ENCODE results near the gene ACTR1B.

ACTR1B gene

GRCh38 chr2:97660044-97660774 lies 3.6 kb downstream of the ACTR1B start:
- TF ChIP-seq, protein P1, sequence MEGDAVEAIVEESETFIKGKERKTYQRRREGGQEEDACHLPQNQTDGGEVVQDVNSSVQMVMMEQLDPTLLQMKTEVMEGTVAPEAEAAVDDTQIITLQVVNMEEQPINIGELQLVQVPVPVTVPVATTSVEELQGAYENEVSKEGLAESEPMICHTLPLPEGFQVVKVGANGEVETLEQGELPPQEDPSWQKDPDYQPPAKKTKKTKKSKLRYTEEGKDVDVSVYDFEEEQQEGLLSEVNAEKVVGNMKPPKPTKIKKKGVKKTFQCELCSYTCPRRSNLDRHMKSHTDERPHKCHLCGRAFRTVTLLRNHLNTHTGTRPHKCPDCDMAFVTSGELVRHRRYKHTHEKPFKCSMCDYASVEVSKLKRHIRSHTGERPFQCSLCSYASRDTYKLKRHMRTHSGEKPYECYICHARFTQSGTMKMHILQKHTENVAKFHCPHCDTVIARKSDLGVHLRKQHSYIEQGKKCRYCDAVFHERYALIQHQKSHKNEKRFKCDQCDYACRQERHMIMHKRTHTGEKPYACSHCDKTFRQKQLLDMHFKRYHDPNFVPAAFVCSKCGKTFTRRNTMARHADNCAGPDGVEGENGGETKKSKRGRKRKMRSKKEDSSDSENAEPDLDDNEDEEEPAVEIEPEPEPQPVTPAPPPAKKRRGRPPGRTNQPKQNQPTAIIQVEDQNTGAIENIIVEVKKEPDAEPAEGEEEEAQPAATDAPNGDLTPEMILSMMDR (IDR thresholded peaks at IDR 0.05; ENCODE audit: unreplicated experiment in 3 of 3) = no peak
- Mint-ChIP-seq H3K9me3 (peaks cover 4% of the 10 kb centered on the region), H3K27ac (peak overlapping the region in 1 of 3 experiments; percentile 33), H3K4me1 (peaks cover 28% of the 10 kb centered on the region), H3K27me3 (ENCODE audit: low read depth) (no peaks in the 10 kb centered on the region), H3K36me3 (ENCODE audit: low read depth) (peaks cover 36% of the 10 kb centered on the region), H3K4me3 (no peak overlapping the region)

DNA sequence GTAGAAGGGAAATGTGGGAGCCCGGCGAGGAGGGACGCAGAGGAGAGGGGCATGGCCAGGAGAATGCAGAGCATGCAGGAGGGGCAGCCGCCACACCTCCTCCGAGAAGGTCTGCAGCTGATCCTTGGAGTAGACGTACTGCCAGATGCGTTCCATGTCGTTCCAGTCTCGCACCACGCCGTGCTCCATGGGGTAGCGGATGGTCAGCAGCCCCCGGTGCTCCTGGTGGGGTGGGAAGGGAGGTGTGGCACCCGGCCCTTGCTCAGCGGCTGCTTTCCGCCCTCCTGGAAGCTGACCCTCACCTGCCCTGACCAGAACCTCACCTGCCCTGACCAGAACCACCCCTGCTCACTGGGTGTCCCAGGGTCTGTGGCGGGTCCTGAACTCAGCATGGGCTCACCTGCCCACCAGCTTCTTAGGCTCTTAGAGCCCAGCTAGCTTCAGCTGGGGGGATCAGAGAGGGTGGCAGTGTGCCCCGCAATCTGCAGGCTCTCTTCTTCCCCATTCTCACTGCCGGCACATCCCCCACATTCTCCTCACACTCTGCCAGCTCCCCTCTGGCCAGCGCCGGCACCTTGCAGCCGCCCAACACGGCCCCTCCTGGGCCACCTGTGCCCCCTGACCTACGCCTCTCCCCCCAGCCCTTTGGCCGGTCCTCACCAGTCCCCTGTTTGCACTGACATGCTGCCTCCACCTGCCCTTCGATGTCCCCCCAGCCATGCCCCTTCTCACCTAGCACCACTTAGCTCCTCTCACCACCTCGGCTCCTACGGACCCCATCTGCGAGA lies 4.4 kb downstream of the ACTR1B start:
- H3K27ac Mint-ChIP-seq = no peak overlapping the region
- H3K4me1 Mint-ChIP-seq = peaks cover 28% of the 10 kb centered on the region
- H3K36me3 Mint-ChIP-seq (ENCODE audit: low read depth) = peaks cover 44% of the 10 kb centered on the region
- H3K9me3 Mint-ChIP-seq = peaks cover 10% of the 10 kb centered on the region
- TF ChIP-seq, protein P1 (IDR thresholded peaks at IDR 0.05; ENCODE audit: unreplicated experiment in 3 of 3) = no peak
- no peaks in the 10 kb centered on the region for H3K27me3 Mint-ChIP-seq (ENCODE audit: low read depth)
- peak overlapping the region in 1 of 3 experiments; percentile 38 for H3K4me3 Mint-ChIP-seq

- Mint-ChIP-seq H3K36me3 (ENCODE audit: low read depth) (peaks cover 51% of the 10 kb centered on the region), H3K4me1 (peaks cover 28% of the 10 kb centered on the region), H3K27ac (no peak overlapping the region), H3K9me3 (peaks cover 17% of the 10 kb centered on the region), H3K4me3 (no peak overlapping the region), H3K27me3 (ENCODE audit: low read depth) (no peaks in the 10 kb centered on the region)
- TF ChIP-seq, protein P1 (IDR thresholded peaks at IDR 0.05; ENCODE audit: unreplicated experiment in 3 of 3) = no peak
These were observed 5.1 kb downstream of the ACTR1B start for GRCh38 chr2:97658691-97659157.

DNA sequence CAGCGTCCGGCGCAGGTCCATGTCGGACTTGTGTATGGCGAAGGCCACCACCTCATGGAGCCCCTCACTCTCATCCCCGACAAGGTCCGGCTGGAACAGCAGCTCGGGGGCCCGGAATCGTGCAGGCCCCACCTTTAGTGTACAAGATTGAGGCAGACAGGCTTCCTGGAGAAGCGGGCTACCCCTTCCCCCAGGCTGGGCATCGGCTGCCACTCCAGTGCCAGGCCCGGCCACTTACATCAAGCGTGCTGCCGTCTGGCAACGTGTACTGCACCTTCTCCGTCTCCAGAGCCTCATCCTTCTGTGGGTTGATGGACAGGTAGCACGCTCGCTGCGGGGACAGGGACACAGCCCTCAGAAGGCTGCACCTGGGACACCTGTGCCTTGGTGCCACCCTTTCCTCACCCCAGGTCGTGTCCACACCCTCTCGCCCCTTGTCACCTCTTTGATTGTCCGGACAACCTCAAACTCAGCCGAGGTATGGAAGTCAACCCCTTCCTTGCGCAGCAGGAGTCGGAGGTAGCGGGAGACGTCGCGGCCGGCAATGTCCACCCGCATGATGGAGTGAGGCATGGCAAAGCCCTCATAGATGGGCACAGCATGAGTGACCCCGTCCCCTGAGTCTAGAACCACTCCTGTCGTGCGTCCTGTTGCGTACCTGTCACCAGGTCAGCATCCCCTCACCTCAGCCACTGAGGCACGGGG lies 5.7 kb downstream of the ACTR1B start:
- H3K9me3 Mint-ChIP-seq = peaks cover 22% of the 10 kb centered on the region
- no peak overlapping the region for H3K27ac Mint-ChIP-seq
- no peaks in the 10 kb centered on the region for H3K27me3 Mint-ChIP-seq (ENCODE audit: low read depth)
- H3K4me3 Mint-ChIP-seq = no peak overlapping the region
- TF ChIP-seq, protein P1 (IDR thresholded peaks at IDR 0.05; ENCODE audit: unreplicated experiment in 3 of 3) = no peak
- peaks cover 26% of the 10 kb centered on the region for H3K4me1 Mint-ChIP-seq
- peaks cover 57% of the 10 kb centered on the region for H3K36me3 Mint-ChIP-seq (ENCODE audit: low read depth)

DNA sequence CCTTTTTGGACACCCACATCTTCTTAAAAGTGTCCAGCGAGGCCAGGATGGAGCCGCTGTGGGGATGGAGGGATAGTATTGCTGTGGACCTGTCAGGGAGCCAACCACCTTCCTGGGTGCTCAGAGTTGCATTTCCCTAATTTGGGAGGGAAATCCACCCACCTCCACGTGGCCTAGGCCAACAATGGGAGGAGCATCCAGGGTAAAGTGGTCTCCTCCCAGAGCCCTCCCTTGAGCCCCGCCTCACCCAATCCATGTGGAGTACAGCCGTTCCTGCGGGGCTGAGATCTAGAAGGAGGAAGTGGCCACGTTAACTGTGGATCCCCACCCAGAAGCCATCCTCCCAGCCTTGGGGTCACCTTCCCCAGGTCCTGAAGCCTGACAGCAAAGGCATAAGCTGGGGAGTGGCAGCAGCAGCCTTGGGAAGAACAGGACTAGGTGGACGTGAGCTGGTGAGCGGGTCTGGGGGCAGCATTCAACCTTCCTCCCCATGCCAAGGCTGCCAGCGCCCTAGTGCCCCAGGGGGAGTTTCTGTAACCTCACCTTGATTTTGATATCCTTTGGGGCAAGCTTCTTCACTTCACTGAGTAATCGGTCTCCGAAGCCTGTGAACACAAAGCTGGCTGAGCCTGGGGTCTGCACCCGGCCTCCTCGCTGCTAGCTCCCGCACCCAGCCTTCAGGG lies 6.8 kb downstream of the ACTR1B start:
- H3K27ac Mint-ChIP-seq = no peak overlapping the region
- peaks cover 22% of the 10 kb centered on the region for H3K9me3 Mint-ChIP-seq
- H3K36me3 Mint-ChIP-seq (ENCODE audit: low read depth) = peaks cover 66% of the 10 kb centered on the region
- TF ChIP-seq, protein P1 (IDR thresholded peaks at IDR 0.05; ENCODE audit: unreplicated experiment in 3 of 3) = no peak
- no peaks in the 10 kb centered on the region for H3K27me3 Mint-ChIP-seq (ENCODE audit: low read depth)
- H3K4me3 Mint-ChIP-seq = no peak overlapping the region
- H3K4me1 Mint-ChIP-seq = peaks cover 16% of the 10 kb centered on the region
